ENCODE measurements around the gene HDAC7.

Gene HDAC7

DNA sequence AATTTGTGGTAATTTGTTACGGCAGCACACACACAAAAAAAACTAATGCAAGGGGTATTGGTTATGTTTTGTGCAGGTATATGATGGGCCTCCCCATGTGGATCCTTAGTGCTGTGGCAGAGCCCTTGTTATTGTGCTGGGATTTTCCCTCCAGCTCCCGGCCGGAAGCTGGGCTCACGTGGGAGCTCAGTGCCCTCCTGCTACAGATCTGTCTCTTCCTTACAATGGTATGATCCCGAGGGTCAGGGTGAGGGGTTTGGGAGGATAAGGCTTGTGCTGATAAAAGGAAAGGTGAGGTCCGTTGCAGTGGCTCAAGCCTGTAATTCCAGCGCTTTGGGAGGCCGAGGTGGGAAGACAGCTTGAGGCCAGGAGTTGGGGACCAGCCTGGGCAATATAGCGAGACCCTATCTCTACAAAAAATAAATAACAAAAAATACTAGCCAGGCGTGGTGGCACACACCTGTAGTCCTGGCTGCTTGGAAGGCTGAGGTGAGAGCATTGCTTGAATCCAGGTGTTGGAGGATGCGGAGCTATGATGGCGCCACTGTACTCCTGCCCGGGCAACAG is 47.5 kb downstream of the HDAC7 start:
- H3K4me3 ChIP-seq (ENCODE audit: control insufficient read depth in 1 of 7, extremely low read depth in 1 of 7, insufficient read depth in 4 of 7, low read depth in 2 of 7, low read length in 6 of 7), result peak overlapping the region in 4 of 7 experiments; percentile 80 to 85 (median 82)
- H3K27ac ChIP-seq (ENCODE audit: insufficient read depth in 1 of 2, low read depth in 1 of 2, low read length in 2 of 2, poor library complexity in 1 of 2, severe bottlenecking in 2 of 2), result no peak overlapping the region
- POLR2A ChIA-PET, result interaction anchor here (1.0 kb wide), 1 partner anchor 14 kb away, joined by 5 read pairs; the partner anchor contains the start of gene RAPGEF3
- no peaks in the 10 kb centered on the region for H3K27me3 ChIP-seq (replicated peaks in 2 of 5; ENCODE audit: control insufficient read depth in 4 of 5, insufficient read depth in 5 of 5, low read length in 4 of 5)
- no peaks in the 10 kb centered on the region for H3K9me3 ChIP-seq (ENCODE audit: control extremely low read depth in 1 of 5, control insufficient read depth in 4 of 5, insufficient read depth in 2 of 5, low read depth in 1 of 5, low read length in 4 of 5)
- peaks cover 11 to 55% (median 47%) of the 10 kb centered on the region in 4 experiments for H3K4me1 ChIP-seq (ENCODE audit: control extremely low read depth in 1 of 4, control insufficient read depth in 4 of 4, insufficient read depth in 4 of 4, low read length in 3 of 4)
- WGBS (ENCODE audit: insufficient coverage), result 100% methylated on average over 2 of the region's 13 CpGs
- CTCF ChIA-PET, result interaction anchor here (0.6 to 29.0 kb wide), 6 partner anchors 7 to 142 kb away, joined by 3 to 1109 read pairs (median 72); partner anchors contain the start of genes ENDOU, RAPGEF3 and RPAP3
- no peak for DNase-seq
- no peaks in the 10 kb centered on the region for H3K36me3 ChIP-seq (ENCODE audit: control insufficient read depth in 4 of 4, insufficient read depth in 4 of 4, low read length in 3 of 4)

DNA sequence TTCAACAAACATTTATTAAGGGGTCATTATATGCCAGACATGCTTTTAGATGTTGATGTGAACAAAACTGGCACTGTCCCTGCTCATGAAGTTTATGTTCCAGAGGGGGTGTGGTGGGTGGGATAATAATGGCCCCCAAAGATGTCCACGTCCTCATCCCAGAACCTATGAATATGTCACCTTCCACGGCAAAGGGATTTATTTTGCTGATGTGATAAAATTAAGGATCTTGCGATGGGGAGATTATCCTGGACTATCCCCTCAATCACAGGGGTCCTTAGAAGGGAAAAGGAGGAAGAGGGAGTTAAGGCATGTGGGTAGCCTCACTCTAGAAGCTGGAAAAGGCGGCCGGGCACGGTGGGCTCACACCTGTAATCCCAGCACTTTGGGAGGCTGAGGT is 48.4 kb downstream of the HDAC7 start:
- peaks cover 11 to 55% (median 45%) of the 10 kb centered on the region in 4 experiments for H3K4me1 ChIP-seq (ENCODE audit: control extremely low read depth in 1 of 4, control insufficient read depth in 4 of 4, insufficient read depth in 4 of 4, low read length in 3 of 4)
- CTCF ChIA-PET, result interaction anchor here (1.6 to 29.0 kb wide), 4 partner anchors 8 to 67 kb away, joined by 3 to 1109 read pairs (median 393); partner anchors contain the start of genes ENDOU, RAPGEF3 and RPAP3
- POLR2A ChIA-PET, result no interaction called here

DNA sequence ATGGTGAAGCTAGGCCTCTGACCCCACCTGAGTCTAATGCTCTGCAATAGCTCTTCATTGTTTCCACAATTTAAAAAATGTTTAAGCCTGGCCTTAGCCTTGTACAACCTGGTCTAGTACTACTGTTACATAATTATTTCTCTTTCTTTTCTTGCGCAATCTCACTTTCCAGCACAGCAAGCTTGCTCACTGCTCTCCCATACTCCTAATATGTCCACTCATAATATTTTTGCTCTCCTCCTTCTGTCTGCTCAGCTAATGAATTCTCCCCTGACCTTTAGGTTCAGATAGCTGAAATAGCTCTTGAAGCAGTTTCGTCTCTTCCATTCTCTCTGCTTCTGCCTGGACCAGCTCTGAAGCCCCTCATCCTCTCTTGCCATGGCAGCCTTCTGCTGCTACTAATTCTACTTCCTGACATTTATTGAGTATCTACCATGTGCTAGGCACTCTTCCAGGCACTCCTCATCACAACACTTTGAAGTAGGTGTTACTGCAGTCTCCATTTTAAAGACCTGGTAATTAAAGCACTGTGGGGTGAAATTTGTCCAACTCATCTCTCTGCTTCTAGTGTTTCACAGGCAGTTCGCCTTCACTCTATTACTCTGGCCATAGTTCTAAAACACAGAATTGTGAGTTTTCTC is 49.5 kb downstream of the HDAC7 start:
- Histone ChIP-seq H3K4me1 (ENCODE audit: control extremely low read depth in 1 of 4, control insufficient read depth in 4 of 4, insufficient read depth in 4 of 4, low read length in 3 of 4) (peaks cover 11 to 54% (median 39%) of the 10 kb centered on the region in 4 experiments), H3K36me3 (ENCODE audit: control insufficient read depth in 4 of 4, insufficient read depth in 4 of 4, low read length in 3 of 4) (no peaks in the 10 kb centered on the region), H3K4me3 (ENCODE audit: control insufficient read depth in 1 of 7, extremely low read depth in 1 of 7, insufficient read depth in 4 of 7, low read depth in 2 of 7, low read length in 6 of 7) (no peak overlapping the region), H3K27me3 (replicated peaks in 2 of 5; ENCODE audit: control insufficient read depth in 4 of 5, insufficient read depth in 5 of 5, low read length in 4 of 5) (no peaks in the 10 kb centered on the region), H3K27ac (ENCODE audit: insufficient read depth in 1 of 2, low read depth in 1 of 2, low read length in 2 of 2, poor library complexity in 1 of 2, severe bottlenecking in 2 of 2) (no peak overlapping the region), H3K9me3 (ENCODE audit: control extremely low read depth in 1 of 5, control insufficient read depth in 4 of 5, insufficient read depth in 2 of 5, low read depth in 1 of 5, low read length in 4 of 5) (no peaks in the 10 kb centered on the region)
- ChIA-PET POLR2A (no interaction called here), CTCF (interaction anchor here (0.9 to 29.0 kb wide), 9 partner anchors 9 to 66 kb away, joined by 3 to 1109 read pairs (median 3); partner anchors contain the start of genes ENDOU, RAPGEF3 and RPAP3)
- DNase-seq, result no peak
- 97% methylated on average over 3 of the region's 3 CpGs for WGBS (ENCODE audit: insufficient coverage)

More for the DNA sequence above, 48.4 kb downstream of the HDAC7 start:
- Histone ChIP-seq H3K27ac (ENCODE audit: insufficient read depth in 1 of 2, low read depth in 1 of 2, low read length in 2 of 2, poor library complexity in 1 of 2, severe bottlenecking in 2 of 2) (no peak overlapping the region), H3K27me3 (replicated peaks in 2 of 5; ENCODE audit: control insufficient read depth in 4 of 5, insufficient read depth in 5 of 5, low read length in 4 of 5) (no peaks in the 10 kb centered on the region), H3K9me3 (ENCODE audit: control extremely low read depth in 1 of 5, control insufficient read depth in 4 of 5, insufficient read depth in 2 of 5, low read depth in 1 of 5, low read length in 4 of 5) (no peaks in the 10 kb centered on the region), H3K4me3 (ENCODE audit: control insufficient read depth in 1 of 7, extremely low read depth in 1 of 7, insufficient read depth in 4 of 7, low read depth in 2 of 7, low read length in 6 of 7) (no peak overlapping the region), H3K36me3 (ENCODE audit: control insufficient read depth in 4 of 4, insufficient read depth in 4 of 4, low read length in 3 of 4) (no peaks in the 10 kb centered on the region)
- no peak for DNase-seq
- WGBS (ENCODE audit: insufficient coverage), result 100% methylated on average over 1 of the region's 6 CpGs

DNA sequence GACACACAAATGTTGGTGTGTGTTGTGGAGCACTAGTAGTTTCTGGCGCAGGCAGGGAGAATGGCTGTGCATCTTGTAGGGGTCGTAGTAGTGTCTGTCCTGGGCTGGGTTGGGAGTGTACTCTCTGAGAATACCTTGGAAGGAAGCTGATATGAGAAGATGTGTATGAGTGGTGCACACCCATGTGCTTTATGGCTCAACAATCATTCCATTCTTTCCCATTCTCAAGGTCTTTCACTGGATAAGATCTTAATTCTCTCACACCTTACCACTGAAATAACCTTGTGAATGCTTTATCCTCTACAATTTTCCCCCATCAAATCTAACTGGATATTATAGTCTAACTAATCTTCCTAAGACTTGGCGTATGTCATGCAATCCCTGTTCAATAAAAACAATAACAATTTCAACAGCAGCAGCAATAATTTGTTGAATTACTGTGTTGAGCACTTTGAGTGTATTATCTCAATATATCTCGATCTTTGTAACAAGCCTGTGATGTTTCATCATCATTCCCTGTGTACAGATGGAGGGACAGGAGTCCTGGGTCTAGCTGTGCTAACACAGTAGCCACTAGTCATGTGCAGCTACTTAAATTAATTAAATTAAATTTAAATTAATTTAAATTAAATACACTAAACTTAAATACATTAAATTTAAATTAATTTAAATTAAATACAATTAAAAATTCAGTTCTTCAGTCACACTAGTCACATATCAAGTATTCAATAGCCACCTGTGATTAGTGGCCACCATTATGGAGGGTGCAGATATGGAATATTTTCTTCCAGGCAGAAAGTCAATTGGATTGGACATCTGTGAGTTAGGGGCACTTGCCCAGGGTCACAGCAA is 50.2 kb downstream of the HDAC7 start:
- ChIA-PET POLR2A (no interaction called here), CTCF (interaction anchor here (0.6 to 29.0 kb wide), 12 partner anchors 9 to 1177 kb away, joined by 3 to 1109 read pairs (median 3); partner anchors contain the start of genes ENDOU, RAPGEF3 and RPAP3)
- Histone ChIP-seq H3K36me3 (ENCODE audit: control insufficient read depth in 4 of 4, insufficient read depth in 4 of 4, low read length in 3 of 4) (no peaks in the 10 kb centered on the region), H3K27me3 (replicated peaks in 2 of 5; ENCODE audit: control insufficient read depth in 4 of 5, insufficient read depth in 5 of 5, low read length in 4 of 5) (no peaks in the 10 kb centered on the region), H3K4me3 (ENCODE audit: control insufficient read depth in 1 of 7, extremely low read depth in 1 of 7, insufficient read depth in 4 of 7, low read depth in 2 of 7, low read length in 6 of 7) (no peak overlapping the region), H3K4me1 (ENCODE audit: control extremely low read depth in 1 of 4, control insufficient read depth in 4 of 4, insufficient read depth in 4 of 4, low read length in 3 of 4) (peaks cover 11 to 49% (median 32%) of the 10 kb centered on the region in 4 experiments), H3K9me3 (ENCODE audit: control extremely low read depth in 1 of 5, control insufficient read depth in 4 of 5, insufficient read depth in 2 of 5, low read depth in 1 of 5, low read length in 4 of 5) (no peaks in the 10 kb centered on the region), H3K27ac (ENCODE audit: insufficient read depth in 1 of 2, low read depth in 1 of 2, low read length in 2 of 2, poor library complexity in 1 of 2, severe bottlenecking in 2 of 2) (no peak overlapping the region)
- 94% methylated on average over 2 of the region's 4 CpGs for WGBS (ENCODE audit: insufficient coverage)
- no peak for DNase-seq

DNA sequence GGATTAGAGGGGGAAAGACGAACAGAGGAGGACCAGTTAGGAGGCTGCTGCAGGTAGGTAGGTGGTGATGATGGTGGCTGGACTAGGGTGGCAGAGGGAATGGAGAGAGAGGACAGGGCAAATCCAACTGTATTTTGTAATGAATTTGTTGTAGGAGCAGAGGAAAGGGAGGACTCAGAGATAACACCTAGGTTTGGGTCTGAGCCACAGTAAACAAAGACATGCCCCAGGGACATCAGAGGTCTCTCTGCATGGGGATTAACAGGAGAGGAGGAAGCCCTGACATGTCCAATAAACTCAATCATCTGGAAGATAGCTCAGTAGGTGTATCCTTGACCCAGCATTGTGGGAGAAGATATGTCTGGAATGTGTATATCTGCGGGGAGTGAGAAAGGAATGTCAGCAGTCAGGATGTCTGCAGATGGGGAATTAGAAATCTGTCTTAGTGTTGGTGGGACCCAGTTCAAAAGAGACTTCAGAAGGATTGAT is 51.3 kb downstream of the HDAC7 start:
- Histone ChIP-seq H3K27ac (ENCODE audit: insufficient read depth in 1 of 2, low read depth in 1 of 2, low read length in 2 of 2, poor library complexity in 1 of 2, severe bottlenecking in 2 of 2) (no peak overlapping the region), H3K27me3 (replicated peaks in 2 of 5; ENCODE audit: control insufficient read depth in 4 of 5, insufficient read depth in 5 of 5, low read length in 4 of 5) (no peaks in the 10 kb centered on the region), H3K36me3 (ENCODE audit: control insufficient read depth in 4 of 4, insufficient read depth in 4 of 4, low read length in 3 of 4) (no peaks in the 10 kb centered on the region), H3K4me3 (ENCODE audit: control insufficient read depth in 1 of 7, extremely low read depth in 1 of 7, insufficient read depth in 4 of 7, low read depth in 2 of 7, low read length in 6 of 7) (no peak overlapping the region), H3K4me1 (ENCODE audit: control extremely low read depth in 1 of 4, control insufficient read depth in 4 of 4, insufficient read depth in 4 of 4, low read length in 3 of 4) (peaks cover 4 to 51% (median 29%) of the 10 kb centered on the region in 4 experiments), H3K9me3 (ENCODE audit: control extremely low read depth in 1 of 5, control insufficient read depth in 4 of 5, insufficient read depth in 2 of 5, low read depth in 1 of 5, low read length in 4 of 5) (no peaks in the 10 kb centered on the region)
- no peak for DNase-seq
- WGBS (ENCODE audit: insufficient coverage), result 100% methylated on average over 2 of the region's 2 CpGs
- ChIA-PET CTCF (interaction anchor here (0.8 to 29.0 kb wide), 8 partner anchors 11 to 71 kb away, joined by 3 to 1109 read pairs (median 16); partner anchors contain the start of genes ENDOU, RAPGEF3 and RPAP3), POLR2A (no interaction called here)

DNA sequence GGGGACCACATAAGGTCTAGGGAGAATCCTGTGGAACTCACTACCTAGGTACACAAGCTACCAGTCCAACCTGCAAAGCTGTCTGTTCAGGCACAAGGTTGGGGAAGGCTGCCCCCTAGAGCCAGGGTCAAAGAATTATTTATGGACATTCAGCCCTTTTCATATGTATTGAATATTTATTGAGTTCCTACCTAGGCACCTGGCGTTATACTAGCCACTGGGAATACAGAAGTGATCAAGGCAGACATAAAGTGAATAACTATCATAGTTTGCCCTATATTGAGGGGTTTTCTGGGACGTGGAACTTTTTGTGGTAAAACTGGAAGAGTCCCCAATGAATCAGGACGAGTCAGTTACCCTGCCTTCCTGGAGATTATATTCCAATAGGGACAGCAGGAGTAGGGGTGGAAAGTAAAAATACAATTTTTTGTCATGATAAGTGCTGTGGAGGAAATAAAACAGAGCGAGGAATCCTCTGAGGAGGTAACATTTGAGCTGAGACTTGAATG is 52.4 kb downstream of the HDAC7 start:
- POLR2A ChIA-PET, result interaction anchor here (1.5 kb wide), 1 partner anchor 9 kb away, joined by 5 read pairs; the partner anchor contains the start of gene RAPGEF3
- Histone ChIP-seq H3K36me3 (ENCODE audit: control insufficient read depth in 4 of 4, insufficient read depth in 4 of 4, low read length in 3 of 4) (no peaks in the 10 kb centered on the region), H3K27ac (ENCODE audit: insufficient read depth in 1 of 2, low read depth in 1 of 2, low read length in 2 of 2, poor library complexity in 1 of 2, severe bottlenecking in 2 of 2) (no peak overlapping the region), H3K27me3 (replicated peaks in 2 of 5; ENCODE audit: control insufficient read depth in 4 of 5, insufficient read depth in 5 of 5, low read length in 4 of 5) (no peaks in the 10 kb centered on the region), H3K4me1 (ENCODE audit: control extremely low read depth in 1 of 4, control insufficient read depth in 4 of 4, insufficient read depth in 4 of 4, low read length in 3 of 4) (peaks cover 4 to 44% (median 26%) of the 10 kb centered on the region in 4 experiments), H3K9me3 (ENCODE audit: control extremely low read depth in 1 of 5, control insufficient read depth in 4 of 5, insufficient read depth in 2 of 5, low read depth in 1 of 5, low read length in 4 of 5) (no peaks in the 10 kb centered on the region), H3K4me3 (ENCODE audit: control insufficient read depth in 1 of 7, extremely low read depth in 1 of 7, insufficient read depth in 4 of 7, low read depth in 2 of 7, low read length in 6 of 7) (no peak overlapping the region)
- DNase-seq, result peak; percentile 75 to 86 (median 80)
- 57% methylated on average over 4 of the region's 4 CpGs for WGBS (ENCODE audit: insufficient coverage)
- CTCF ChIA-PET, result interaction anchor here (0.6 to 29.0 kb wide), 14 partner anchors 12 to 492 kb away, joined by 3 to 1109 read pairs (median 6); partner anchors contain the start of genes ENDOU, RAPGEF3 and RPAP3
